CD14-positive monocyte (primary cell): Measurements from ENCODE around the gene CTNNA3. TPM values are rescaled to one million over a fixed set of nuclear protein-coding genes. Genes with fewer than 3 reads are reported as not detected.

Experiments
- DNase-seq, 3 donors: peaks; one replicate each; pipeline ENCODE4 v3.0.0-alpha.2; 2011 to 2022
- H2AFZ ChIP-seq: 2 replicates; pipeline ENCODE4 v1.6.0; 2012; ENCODE audit warnings: mild to moderate bottlenecking, low read depth, low read length, inconsistent platforms; ENCODE audit not compliant: insufficient read depth, poor library complexity, severe bottlenecking
- H3K27ac ChIP-seq, 2 donors: 1 replicate in 1 of 2; 2 replicates in 1 of 2; pipeline ENCODE4 v1.5.1; 2012 to 2013; ENCODE audit warnings: low read length in 2 of 2, control low read depth in 1 of 2, inconsistent platforms in 1 of 2, low read depth in 1 of 2, mild to moderate bottlenecking in 1 of 2
- H3K27me3 ChIP-seq, 2 donors: one replicate each; pipeline versions ENCODE4 v1.6.0 to v1.6.1; 2011 to 2013; ENCODE audit warnings: low read length in 2 of 2; ENCODE audit not compliant: control insufficient read depth in 2 of 2, insufficient read depth in 2 of 2
- H3K36me3 ChIP-seq, 2 donors: replicated peaks in 1 of 2; 1 replicate in 1 of 2; 2 replicates in 1 of 2; pipeline versions ENCODE4 v1.5.1 to v1.6.1; 2012 to 2013; ENCODE audit warnings: low read length in 2 of 2, control low read depth in 1 of 2, inconsistent platforms in 1 of 2, mild to moderate bottlenecking in 1 of 2; ENCODE audit not compliant: insufficient read depth in 2 of 2, control insufficient read depth in 1 of 2
- H3K4me1 ChIP-seq, 2 donors: 1 replicate in 1 of 2; 2 replicates in 1 of 2; pipeline versions ENCODE4 v1.5.1 to v1.6.1; 2012 to 2013; ENCODE audit warnings: low read length in 2 of 2, control low read depth in 1 of 2, inconsistent platforms in 1 of 2, mild to moderate bottlenecking in 1 of 2, moderate library complexity in 1 of 2; ENCODE audit not compliant: insufficient read depth in 2 of 2, control insufficient read depth in 1 of 2
- H3K4me2 ChIP-seq: replicated peaks from 2 replicates; pipeline ENCODE3; 2012; ENCODE audit warnings: low read length, moderate library complexity, mild to moderate bottlenecking; ENCODE audit not compliant: poor library complexity, severe bottlenecking; ENCODE audit errors: extremely low read depth
- H3K4me3 ChIP-seq, 3 experiments: fragments of 200-600 bp in 1 of 3; sonication (generic) in 1 of 3; replicated peaks in 1 of 3; 1 replicate in 2 of 3; 2 replicates in 1 of 3; pipeline ENCODE4 v1.5.1; 2011 to 2013; ENCODE audit warnings: low read length in 3 of 3, mild to moderate bottlenecking in 3 of 3, control low read depth in 2 of 3, low read depth in 2 of 3, inconsistent platforms in 1 of 3, moderate library complexity in 1 of 3
- H3K79me2 ChIP-seq: 2 replicates; pipeline ENCODE4 v1.6.0; 2012; ENCODE audit warnings: mild to moderate bottlenecking, control low read depth, inconsistent platforms, low read length, moderate library complexity; ENCODE audit not compliant: insufficient read depth
- H3K9ac ChIP-seq: 2 replicates; pipeline ENCODE4 v1.6.0; 2017; ENCODE audit warnings: low read length, mild to moderate bottlenecking; ENCODE audit not compliant: insufficient read depth, poor library complexity, severe bottlenecking
- H3K9me3 ChIP-seq, 2 donors: replicated peaks in 1 of 2; 1 replicate in 1 of 2; 2 replicates in 1 of 2; pipeline versions ENCODE4 v1.5.1 to v1.6.1; 2012 to 2013; ENCODE audit warnings: low read length in 2 of 2, control low read depth in 1 of 2; ENCODE audit not compliant: control insufficient read depth in 1 of 2, insufficient read depth in 1 of 2
- H4K20me1 ChIP-seq: 2 replicates; pipeline ENCODE4 v1.6.0; 2012; ENCODE audit warnings: mild to moderate bottlenecking, low read length, control low read depth, moderate library complexity; ENCODE audit not compliant: insufficient read depth
- H3K27ac Mint-ChIP-seq, 7 donors: one replicate each; pipeline ENCODE4 v1.8.0; 2020; ENCODE audit warnings: mild to moderate bottlenecking in 7 of 7, mixed read lengths in 7 of 7, moderate library complexity in 6 of 7, inconsistent platforms in 2 of 7
- H3K27me3 Mint-ChIP-seq, 3 donors: one replicate each; pipeline ENCODE4 v1.8.0; 2021 to 2022; ENCODE audit warnings: low read depth in 3 of 3, mild to moderate bottlenecking in 3 of 3, mixed read lengths in 3 of 3, moderate library complexity in 3 of 3, inconsistent platforms in 1 of 3
- H3K36me3 Mint-ChIP-seq, 2 donors: one replicate each; pipeline ENCODE4 v1.8.0; 2020; ENCODE audit warnings: mixed read lengths in 2 of 2, inconsistent platforms in 1 of 2, mild to moderate bottlenecking in 1 of 2
- H3K4me1 Mint-ChIP-seq: one replicate; pipeline ENCODE4 v1.8.0; 2020; ENCODE audit warnings: mild to moderate bottlenecking, mixed read lengths
- H3K4me3 Mint-ChIP-seq, 2 donors: one replicate each; pipeline ENCODE4 v1.8.0; 2020; ENCODE audit warnings: mild to moderate bottlenecking in 2 of 2, mixed read lengths in 2 of 2, moderate library complexity in 1 of 2
- H3K9me3 Mint-ChIP-seq, 7 donors: one replicate each; pipeline ENCODE4 v1.8.0; 2020 to 2022; ENCODE audit warnings: mixed read lengths in 7 of 7, mild to moderate bottlenecking in 6 of 7, moderate library complexity in 6 of 7, inconsistent platforms in 2 of 7
- CTCF ChIP-seq: fragments of 200-600 bp; IDR thresholded peaks from one replicate; pipeline ENCODE4 v1.8.0; 2022; ENCODE audit warnings: antibody characterized with exemption, mild to moderate bottlenecking
- WGBS: methylation state at CpG from one replicate; pipeline ENCODE4 v1.1.5; 2013; ENCODE audit warnings: missing lambda C conversion rate; ENCODE audit not compliant: insufficient coverage; 5-methylcytosine and 5-hydroxymethylcytosine counted together
- intact Hi-C, 2 donors: fragments of 100-400 bp; cut with micrococcal nuclease; formaldehyde crosslinking; loops; one replicate each; pipeline versions ENCODE4 v1.15.0 to v1.15.1; 2023
- polyA plus RNA-seq, 3 donors: library from polyadenylated mRNA; depleted of rRNA in 1 of 3; unstranded in 2 of 3; stranded (reverse) in 1 of 3; fragments of 300-500 nt in 2 of 3; fragments of >200 nt in 1 of 3; fragmentation: Illumina TruSeq in 2 of 3; gene quantifications; 1 replicate in 2 of 3; 2 replicates in 1 of 3; pipeline ENCODE4 v1.2.3, GENCODE V29; 2012 to 2021

CTNNA3 gene
- polyA plus RNA-seq, 3 donors: not detected

GRCh38 chr10:66550351-66550750 lies 1145.6 kb downstream of the CTNNA3 start:
- intact Hi-C loops: no loop called here
- TF ChIP-seq CTCF: no peak
- Mint-ChIP-seq H3K9me3 (peaks cover 0 to 7% (median 5%) of the 10 kb centered on the region in 7 donors), H3K4me3 (no peak overlapping the region), H3K36me3 (no peaks in the 10 kb centered on the region), H3K27me3 (no peaks in the 10 kb centered on the region), H3K27ac (no peak overlapping the region), H3K4me1 (no peaks in the 10 kb centered on the region)
- H3K9me3 ChIP-seq: no peaks in the 10 kb centered on the region
- no peak overlapping the region for H3K4me2 ChIP-seq
- no peak for DNase-seq
- no peaks in the 10 kb centered on the region for H4K20me1 ChIP-seq
- H3K4me1 ChIP-seq: no peaks in the 10 kb centered on the region
- no peak overlapping the region for H3K27ac ChIP-seq
- no CpG with 5 or more reads among the region's 3 CpGs for WGBS
- no peaks in the 10 kb centered on the region for H3K79me2 ChIP-seq
- no peak overlapping the region for H3K9ac ChIP-seq
- H3K36me3 ChIP-seq: no peaks in the 10 kb centered on the region
- H3K27me3 ChIP-seq: no peaks in the 10 kb centered on the region
- no peak overlapping the region for H2AFZ ChIP-seq
- no peak overlapping the region for H3K4me3 ChIP-seq

- peaks cover 0 to 7% of the 10 kb centered on the region in 2 donors for H3K9me3 ChIP-seq
- Mint-ChIP-seq H3K9me3 (peaks cover 0 to 3% (median 2%) of the 10 kb centered on the region in 7 donors), H3K36me3 (no peaks in the 10 kb centered on the region), H3K4me1 (no peaks in the 10 kb centered on the region), H3K27ac (no peak overlapping the region), H3K4me3 (no peak overlapping the region), H3K27me3 (no peaks in the 10 kb centered on the region)
- DNase-seq: no peak
- H3K36me3 ChIP-seq: no peaks in the 10 kb centered on the region
- intact Hi-C loops: no loop called here
- H3K27me3 ChIP-seq: no peaks in the 10 kb centered on the region
- H3K4me2 ChIP-seq: no peak overlapping the region
- WGBS: no CpG with 5 or more reads among the region's 3 CpGs
- H3K4me1 ChIP-seq: no peaks in the 10 kb centered on the region
- H3K4me3 ChIP-seq: no peak overlapping the region
- no peak for TF ChIP-seq CTCF
- H4K20me1 ChIP-seq: no peaks in the 10 kb centered on the region
- no peaks in the 10 kb centered on the region for H3K79me2 ChIP-seq
- H3K27ac ChIP-seq: no peak overlapping the region
- H2AFZ ChIP-seq: no peak overlapping the region
- no peak overlapping the region for H3K9ac ChIP-seq
Measured at GRCh38 chr10:66538908-66539307, 1157.1 kb downstream of the CTNNA3 start.
